Fibroblast of pulmonary artery (primary cell): Measurements from ENCODE around the gene HEBP1.
"Not testable (repeated sequence)": the region's sequence is repeated elsewhere in the genome, so short reads cannot be mapped to it uniquely, and the experiment has no call there.

ENCODE experiments used
- DNase-seq: peaks from one replicate; pipeline ENCODE4 v3.0.0-alpha.2; 2010; ENCODE audit warnings: low read depth
- H3K4me3 ChIP-seq: replicated peaks from 2 replicates; pipeline ENCODE4 v1.5.1; 2011; ENCODE audit warnings: low read depth, mild to moderate bottlenecking, control low read depth, low read length, moderate library complexity
- CTCF ChIP-seq: IDR thresholded peaks from 2 replicates; pipeline ENCODE4 v1.5.1; 2011; ENCODE audit warnings: mild to moderate bottlenecking, control low read depth, low read length, inconsistent platforms; ENCODE audit errors: missing control alignments

Gene HEBP1

GRCh38 chr12:13042666-13043230 lies 42.7 kb upstream of the HEBP1 start:
- DNase-seq: no peak
- TF ChIP-seq CTCF: no peak
- H3K4me3 ChIP-seq: no peak overlapping the region

GRCh38 chr12:13041224-13041623 lies 41.2 kb upstream of the HEBP1 start:
- no peak overlapping the region for H3K4me3 ChIP-seq
- TF ChIP-seq CTCF: no peak
- no peak for DNase-seq

- DNase-seq: no peak
- H3K4me3 ChIP-seq: no peak overlapping the region
- no peak for TF ChIP-seq CTCF
These were observed 39.4 kb upstream of the HEBP1 start for GRCh38 chr12:13039328-13039956.

- H3K4me3 ChIP-seq: no peak overlapping the region
- DNase-seq: peak; percentile 58
- no peak for TF ChIP-seq CTCF
These were observed 38.6 kb upstream of the HEBP1 start for GRCh38 chr12:13038491-13039161.

- no peak overlapping the region for H3K4me3 ChIP-seq
- TF ChIP-seq CTCF: no peak
- DNase-seq: no peak
These were observed 36.8 kb upstream of the HEBP1 start for GRCh38 chr12:13036881-13037280.

- DNase-seq, H3K4me3 ChIP-seq: not testable (repeated sequence)
These were observed 35.3 kb upstream of the HEBP1 start for GRCh38 chr12:13035335-13035734.

GRCh38 chr12:13033476-13033875 lies 33.4 kb upstream of the HEBP1 start:
- H3K4me3 ChIP-seq: no peak overlapping the region
- no peak for TF ChIP-seq CTCF
- no peak for DNase-seq
